WTC11 (cell line): ENCODE measurements around the gene GORASP1.

Source experiments
- AFF4 ChIP-seq: sonication (generic); formaldehyde crosslinking; IDR thresholded peaks from 2 replicates; pipeline ENCODE4 v1.8.1; 2023; ENCODE audit warnings: mild to moderate bottlenecking, missing genetic modification reagents, borderline replicate concordance
- ATF1 ChIP-seq: sonication (generic); formaldehyde crosslinking; IDR thresholded peaks from 2 replicates; pipeline ENCODE4 v1.8.1; 2023; ENCODE audit warnings: mild to moderate bottlenecking, moderate library complexity, missing genetic modification reagents
- ATF6 ChIP-seq: sonication (generic); formaldehyde crosslinking; IDR thresholded peaks from 2 replicates; pipeline ENCODE4 v1.8.1; 2023; ENCODE audit warnings: mild to moderate bottlenecking, missing genetic modification reagents
- CREM ChIP-seq: sonication (generic); formaldehyde crosslinking; IDR thresholded peaks from 2 replicates; pipeline ENCODE4 v1.8.1; 2022; ENCODE audit warnings: mild to moderate bottlenecking, missing genetic modification reagents, moderate library complexity
- CTCF ChIP-seq: fragments of 200-600 bp; IDR thresholded peaks from 2 replicates; pipeline ENCODE4 v1.8.0; 2022; ENCODE audit warnings: antibody characterized with exemption
- E2F4 ChIP-seq: sonication (generic); formaldehyde crosslinking; IDR thresholded peaks from 2 replicates; pipeline ENCODE4 v1.8.1; 2022; ENCODE audit warnings: low read depth, mild to moderate bottlenecking, moderate library complexity, missing genetic modification reagents, borderline replicate concordance
- ELF4 ChIP-seq: sonication (generic); formaldehyde crosslinking; IDR thresholded peaks from 2 replicates; pipeline ENCODE4 v1.8.1; 2022; ENCODE audit warnings: low read depth, mild to moderate bottlenecking, moderate library complexity, missing genetic modification reagents
- EMX1 ChIP-seq: fragments of 250-450 bp; sonication (Bioruptor Pico); IDR thresholded peaks from 2 replicates; pipeline ENCODE4 v1.8.0; 2021; ENCODE audit warnings: mild to moderate bottlenecking
- TEAD4 ChIP-seq: sonication (generic); formaldehyde crosslinking; IDR thresholded peaks from 2 replicates; pipeline ENCODE4 v1.8.0; 2022; ENCODE audit warnings: mild to moderate bottlenecking, missing genetic modification reagents
- USF2 ChIP-seq: sonication (generic); formaldehyde crosslinking; IDR thresholded peaks from 2 replicates; pipeline ENCODE4 v1.8.1; 2023; ENCODE audit warnings: mild to moderate bottlenecking, missing genetic modification reagents, moderate library complexity

- no peak for TF ChIP-seq TEAD4 (CRISPR knock-in tag)
- TF ChIP-seq CTCF: no peak
- no peak for TF ChIP-seq E2F4 (CRISPR knock-in tag)
- no peak for TF ChIP-seq AFF4 (CRISPR knock-in tag)
- no peak for TF ChIP-seq USF2 (CRISPR knock-in tag)
- no peak for TF ChIP-seq ATF6
- no peak for TF ChIP-seq EMX1 (CRISPR knock-in tag)
- TF ChIP-seq ELF4 (CRISPR knock-in tag): no peak
- TF ChIP-seq ATF1 (CRISPR knock-in tag): no peak
- no peak for TF ChIP-seq CREM
These were observed 32.0 kb upstream of the GORASP1 start for GRCh38 chr3:39139442-39139841.
